ENCODE data around the gene TSPAN15. TPM values are rescaled to one million over a fixed set of nuclear protein-coding genes. Genes with fewer than 3 reads are reported as not detected.

The TSPAN15 gene
- total RNA-seq, 1 experiment from 2014 or later: 8.3 TPM

DNA sequence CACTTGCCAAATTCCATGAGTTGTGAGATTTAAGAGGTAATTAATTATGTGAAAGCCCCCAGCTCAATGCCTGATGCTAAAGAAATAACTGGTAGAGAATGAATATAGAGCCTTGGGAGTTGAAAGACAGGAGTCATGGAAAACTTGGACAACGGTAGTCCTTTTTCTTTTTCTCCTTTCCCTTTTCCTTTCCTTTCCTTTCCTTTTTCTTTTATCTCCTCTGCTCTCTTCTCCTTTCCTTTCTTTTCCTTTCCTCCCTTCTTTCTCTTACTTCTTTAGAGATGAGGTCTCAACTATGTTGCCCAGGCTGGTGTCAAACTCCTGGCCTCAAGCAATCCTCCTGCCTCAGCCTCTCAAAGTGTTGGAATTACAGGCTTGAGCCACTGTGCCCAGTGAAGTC, 7.9 kb upstream of the TSPAN15 start:
- peaks cover 31% of the 10 kb centered on the region for H3K27me3 Mint-ChIP-seq (ENCODE audit: low read depth)
- no peak for ATAC-seq
- ChIA-PET CTCF (no interaction called here), POLR2A (no interaction called here)
- H3K36me3 Mint-ChIP-seq: no peaks in the 10 kb centered on the region
- H3K4me3 Mint-ChIP-seq: no peak overlapping the region
- H3K4me1 Mint-ChIP-seq: peaks cover 6% of the 10 kb centered on the region; the same call in 1 of the 2 replicates
- TF ChIP-seq JUN (CRISPR knock-in tag; IDR thresholded peaks at IDR 0.05): no peak
- TF ChIP-seq, protein P1, sequence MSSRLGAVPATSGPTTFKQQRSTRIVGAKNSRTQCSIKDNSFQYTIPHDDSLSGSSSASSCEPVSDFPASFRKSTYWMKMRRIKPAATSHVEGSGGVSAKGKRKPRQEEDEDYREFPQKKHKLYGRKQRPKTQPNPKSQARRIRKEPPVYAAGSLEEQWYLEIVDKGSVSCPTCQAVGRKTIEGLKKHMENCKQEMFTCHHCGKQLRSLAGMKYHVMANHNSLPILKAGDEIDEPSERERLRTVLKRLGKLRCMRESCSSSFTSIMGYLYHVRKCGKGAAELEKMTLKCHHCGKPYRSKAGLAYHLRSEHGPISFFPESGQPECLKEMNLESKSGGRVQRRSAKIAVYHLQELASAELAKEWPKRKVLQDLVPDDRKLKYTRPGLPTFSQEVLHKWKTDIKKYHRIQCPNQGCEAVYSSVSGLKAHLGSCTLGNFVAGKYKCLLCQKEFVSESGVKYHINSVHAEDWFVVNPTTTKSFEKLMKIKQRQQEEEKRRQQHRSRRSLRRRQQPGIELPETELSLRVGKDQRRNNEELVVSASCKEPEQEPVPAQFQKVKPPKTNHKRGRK (CRISPR knock-in tag; IDR thresholded peaks at IDR 0.05; ENCODE audit: borderline replicate concordance): no peak
- TF ChIP-seq FOXJ3 (CRISPR knock-in tag; IDR thresholded peaks at IDR 0.05; ENCODE audit: borderline replicate concordance): no peak
- H3K27ac Mint-ChIP-seq: no peak overlapping the region
- H3K9me3 Mint-ChIP-seq: peaks cover 3% of the 10 kb centered on the region; the same call in 1 of the 2 replicates
- DNase-seq (ENCODE audit: low spot score): no peak

DNA sequence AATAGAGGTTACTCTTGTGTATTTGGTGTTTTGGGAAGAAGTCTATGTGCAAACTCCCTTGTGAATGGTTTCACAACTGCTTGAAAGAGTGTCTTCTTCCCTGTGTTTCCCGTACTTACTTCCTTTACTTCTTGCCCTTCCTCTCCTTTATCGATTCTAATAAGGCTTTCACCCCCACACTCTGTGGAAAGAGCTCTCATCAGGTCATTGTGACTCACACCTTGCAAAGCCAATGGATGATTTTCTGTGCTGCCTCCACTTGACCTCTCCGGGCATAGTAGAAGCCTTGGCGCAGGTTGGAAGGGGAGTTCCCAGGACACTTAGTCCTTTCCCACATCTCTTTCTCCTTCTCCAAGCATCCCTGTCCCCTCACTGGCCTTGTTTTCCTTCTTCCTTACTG, 6.2 kb upstream of the TSPAN15 start:
- no peak for ATAC-seq
- Mint-ChIP-seq H3K4me1 (peaks cover 5% of the 10 kb centered on the region; the same call in 1 of the 2 replicates), H3K36me3 (no peaks in the 10 kb centered on the region), H3K27me3 (ENCODE audit: low read depth) (peaks cover 48% of the 10 kb centered on the region), H3K9me3 (peaks cover 3% of the 10 kb centered on the region; the same call in 1 of the 2 replicates), H3K4me3 (no peak overlapping the region), H3K27ac (no peak overlapping the region)
- ChIA-PET POLR2A (no interaction called here), CTCF (interaction anchor here (0.5 kb wide), 1 partner anchor 23 kb away, joined by 3 read pairs; no protein-coding TSS in a partner anchor)
- no peak for DNase-seq (ENCODE audit: low spot score)
- TF ChIP-seq, protein P2, sequence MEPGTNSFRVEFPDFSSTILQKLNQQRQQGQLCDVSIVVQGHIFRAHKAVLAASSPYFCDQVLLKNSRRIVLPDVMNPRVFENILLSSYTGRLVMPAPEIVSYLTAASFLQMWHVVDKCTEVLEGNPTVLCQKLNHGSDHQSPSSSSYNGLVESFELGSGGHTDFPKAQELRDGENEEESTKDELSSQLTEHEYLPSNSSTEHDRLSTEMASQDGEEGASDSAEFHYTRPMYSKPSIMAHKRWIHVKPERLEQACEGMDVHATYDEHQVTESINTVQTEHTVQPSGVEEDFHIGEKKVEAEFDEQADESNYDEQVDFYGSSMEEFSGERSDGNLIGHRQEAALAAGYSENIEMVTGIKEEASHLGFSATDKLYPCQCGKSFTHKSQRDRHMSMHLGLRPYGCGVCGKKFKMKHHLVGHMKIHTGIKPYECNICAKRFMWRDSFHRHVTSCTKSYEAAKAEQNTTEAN (CRISPR knock-in tag; IDR thresholded peaks at IDR 0.05): no peak
- TF ChIP-seq, protein P3, sequence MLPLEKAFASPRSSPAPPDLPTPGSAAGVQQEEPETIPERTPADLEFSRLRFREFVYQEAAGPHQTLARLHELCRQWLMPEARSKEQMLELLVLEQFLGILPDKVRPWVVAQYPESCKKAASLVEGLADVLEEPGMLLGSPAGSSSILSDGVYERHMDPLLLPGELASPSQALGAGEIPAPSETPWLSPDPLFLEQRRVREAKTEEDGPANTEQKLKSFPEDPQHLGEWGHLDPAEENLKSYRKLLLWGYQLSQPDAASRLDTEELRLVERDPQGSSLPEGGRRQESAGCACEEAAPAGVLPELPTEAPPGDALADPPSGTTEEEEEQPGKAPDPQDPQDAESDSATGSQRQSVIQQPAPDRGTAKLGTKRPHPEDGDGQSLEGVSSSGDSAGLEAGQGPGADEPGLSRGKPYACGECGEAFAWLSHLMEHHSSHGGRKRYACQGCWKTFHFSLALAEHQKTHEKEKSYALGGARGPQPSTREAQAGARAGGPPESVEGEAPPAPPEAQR (CRISPR knock-in tag; IDR thresholded peaks at IDR 0.05): no peak
- TF ChIP-seq, protein P4, sequence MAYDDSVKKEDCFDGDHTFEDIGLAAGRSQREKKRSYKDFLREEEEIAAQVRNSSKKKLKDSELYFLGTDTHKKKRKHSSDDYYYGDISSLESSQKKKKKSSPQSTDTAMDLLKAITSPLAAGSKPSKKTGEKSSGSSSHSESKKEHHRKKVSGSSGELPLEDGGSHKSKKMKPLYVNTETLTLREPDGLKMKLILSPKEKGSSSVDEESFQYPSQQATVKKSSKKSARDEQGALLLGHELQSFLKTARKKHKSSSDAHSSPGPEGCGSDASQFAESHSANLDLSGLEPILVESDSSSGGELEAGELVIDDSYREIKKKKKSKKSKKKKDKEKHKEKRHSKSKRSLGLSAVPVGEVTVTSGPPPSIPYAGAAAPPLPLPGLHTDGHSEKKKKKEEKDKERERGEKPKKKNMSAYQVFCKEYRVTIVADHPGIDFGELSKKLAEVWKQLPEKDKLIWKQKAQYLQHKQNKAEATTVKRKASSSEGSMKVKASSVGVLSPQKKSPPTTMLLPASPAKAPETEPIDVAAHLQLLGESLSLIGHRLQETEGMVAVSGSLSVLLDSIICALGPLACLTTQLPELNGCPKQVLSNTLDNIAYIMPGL (CRISPR knock-in tag; IDR thresholded peaks at IDR 0.05): no peak
- TF ChIP-seq ZNF232 (CRISPR knock-in tag; IDR thresholded peaks at IDR 0.05): no peak
- TF ChIP-seq, protein P5, sequence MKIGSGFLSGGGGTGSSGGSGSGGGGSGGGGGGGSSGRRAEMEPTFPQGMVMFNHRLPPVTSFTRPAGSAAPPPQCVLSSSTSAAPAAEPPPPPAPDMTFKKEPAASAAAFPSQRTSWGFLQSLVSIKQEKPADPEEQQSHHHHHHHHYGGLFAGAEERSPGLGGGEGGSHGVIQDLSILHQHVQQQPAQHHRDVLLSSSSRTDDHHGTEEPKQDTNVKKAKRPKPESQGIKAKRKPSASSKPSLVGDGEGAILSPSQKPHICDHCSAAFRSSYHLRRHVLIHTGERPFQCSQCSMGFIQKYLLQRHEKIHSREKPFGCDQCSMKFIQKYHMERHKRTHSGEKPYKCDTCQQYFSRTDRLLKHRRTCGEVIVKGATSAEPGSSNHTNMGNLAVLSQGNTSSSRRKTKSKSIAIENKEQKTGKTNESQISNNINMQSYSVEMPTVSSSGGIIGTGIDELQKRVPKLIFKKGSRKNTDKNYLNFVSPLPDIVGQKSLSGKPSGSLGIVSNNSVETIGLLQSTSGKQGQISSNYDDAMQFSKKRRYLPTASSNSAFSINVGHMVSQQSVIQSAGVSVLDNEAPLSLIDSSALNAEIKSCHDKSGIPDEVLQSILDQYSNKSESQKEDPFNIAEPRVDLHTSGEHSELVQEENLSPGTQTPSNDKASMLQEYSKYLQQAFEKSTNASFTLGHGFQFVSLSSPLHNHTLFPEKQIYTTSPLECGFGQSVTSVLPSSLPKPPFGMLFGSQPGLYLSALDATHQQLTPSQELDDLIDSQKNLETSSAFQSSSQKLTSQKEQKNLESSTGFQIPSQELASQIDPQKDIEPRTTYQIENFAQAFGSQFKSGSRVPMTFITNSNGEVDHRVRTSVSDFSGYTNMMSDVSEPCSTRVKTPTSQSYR (CRISPR knock-in tag; IDR thresholded peaks at IDR 0.05): no peak
- no peak for TF ChIP-seq MYBL2 (CRISPR knock-in tag; IDR thresholded peaks at IDR 0.05)
- no peak for TF ChIP-seq SP1 (CRISPR knock-in tag; conservative IDR thresholded peaks at IDR 0.05)

DNA sequence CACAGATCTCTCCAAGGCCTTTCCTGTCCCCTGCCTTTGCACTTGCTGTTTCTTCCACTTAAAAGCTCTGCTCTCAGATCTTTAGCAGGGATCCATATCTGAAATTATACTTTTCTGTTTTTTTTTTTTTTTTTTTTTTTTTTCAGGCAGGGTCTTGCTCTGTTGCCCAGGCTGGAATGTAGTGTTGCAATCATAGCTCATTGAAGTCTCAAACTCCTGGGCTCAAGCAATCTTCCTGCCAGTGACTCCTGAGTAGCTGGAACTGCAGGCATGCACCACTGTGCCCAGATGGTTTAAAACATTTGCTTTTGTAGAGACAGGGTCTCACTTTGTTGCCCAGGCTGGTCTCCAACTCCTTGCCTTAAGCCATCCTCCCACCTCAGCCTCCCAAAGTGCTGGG, 5.0 kb upstream of the TSPAN15 start:
- POLR2A ChIA-PET: interaction anchor here (0.6 kb wide), 1 partner anchor 914 kb away, joined by 3 read pairs; no protein-coding TSS in a partner anchor
- TF ChIP-seq, protein P6, sequence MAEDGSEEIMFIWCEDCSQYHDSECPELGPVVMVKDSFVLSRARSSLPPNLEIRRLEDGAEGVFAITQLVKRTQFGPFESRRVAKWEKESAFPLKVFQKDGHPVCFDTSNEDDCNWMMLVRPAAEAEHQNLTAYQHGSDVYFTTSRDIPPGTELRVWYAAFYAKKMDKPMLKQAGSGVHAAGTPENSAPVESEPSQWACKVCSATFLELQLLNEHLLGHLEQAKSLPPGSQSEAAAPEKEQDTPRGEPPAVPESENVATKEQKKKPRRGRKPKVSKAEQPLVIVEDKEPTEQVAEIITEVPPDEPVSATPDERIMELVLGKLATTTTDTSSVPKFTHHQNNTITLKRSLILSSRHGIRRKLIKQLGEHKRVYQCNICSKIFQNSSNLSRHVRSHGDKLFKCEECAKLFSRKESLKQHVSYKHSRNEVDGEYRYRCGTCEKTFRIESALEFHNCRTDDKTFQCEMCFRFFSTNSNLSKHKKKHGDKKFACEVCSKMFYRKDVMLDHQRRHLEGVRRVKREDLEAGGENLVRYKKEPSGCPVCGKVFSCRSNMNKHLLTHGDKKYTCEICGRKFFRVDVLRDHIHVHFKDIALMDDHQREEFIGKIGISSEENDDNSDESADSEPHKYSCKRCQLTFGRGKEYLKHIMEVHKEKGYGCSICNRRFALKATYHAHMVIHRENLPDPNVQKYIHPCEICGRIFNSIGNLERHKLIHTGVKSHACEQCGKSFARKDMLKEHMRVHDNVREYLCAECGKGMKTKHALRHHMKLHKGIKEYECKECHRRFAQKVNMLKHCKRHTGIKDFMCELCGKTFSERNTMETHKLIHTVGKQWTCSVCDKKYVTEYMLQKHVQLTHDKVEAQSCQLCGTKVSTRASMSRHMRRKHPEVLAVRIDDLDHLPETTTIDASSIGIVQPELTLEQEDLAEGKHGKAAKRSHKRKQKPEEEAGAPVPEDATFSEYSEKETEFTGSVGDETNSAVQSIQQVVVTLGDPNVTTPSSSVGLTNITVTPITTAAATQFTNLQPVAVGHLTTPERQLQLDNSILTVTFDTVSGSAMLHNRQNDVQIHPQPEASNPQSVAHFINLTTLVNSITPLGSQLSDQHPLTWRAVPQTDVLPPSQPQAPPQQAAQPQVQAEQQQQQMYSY (CRISPR knock-in tag; IDR thresholded peaks at IDR 0.05): no peak
- TF ChIP-seq, protein P7, sequence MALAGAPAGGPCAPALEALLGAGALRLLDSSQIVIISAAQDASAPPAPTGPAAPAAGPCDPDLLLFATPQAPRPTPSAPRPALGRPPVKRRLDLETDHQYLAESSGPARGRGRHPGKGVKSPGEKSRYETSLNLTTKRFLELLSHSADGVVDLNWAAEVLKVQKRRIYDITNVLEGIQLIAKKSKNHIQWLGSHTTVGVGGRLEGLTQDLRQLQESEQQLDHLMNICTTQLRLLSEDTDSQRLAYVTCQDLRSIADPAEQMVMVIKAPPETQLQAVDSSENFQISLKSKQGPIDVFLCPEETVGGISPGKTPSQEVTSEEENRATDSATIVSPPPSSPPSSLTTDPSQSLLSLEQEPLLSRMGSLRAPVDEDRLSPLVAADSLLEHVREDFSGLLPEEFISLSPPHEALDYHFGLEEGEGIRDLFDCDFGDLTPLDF (CRISPR knock-in tag; IDR thresholded peaks at IDR 0.05): no peak
- TF ChIP-seq ZNF232 (CRISPR knock-in tag; IDR thresholded peaks at IDR 0.05): no peak
- TF ChIP-seq, protein P8, sequence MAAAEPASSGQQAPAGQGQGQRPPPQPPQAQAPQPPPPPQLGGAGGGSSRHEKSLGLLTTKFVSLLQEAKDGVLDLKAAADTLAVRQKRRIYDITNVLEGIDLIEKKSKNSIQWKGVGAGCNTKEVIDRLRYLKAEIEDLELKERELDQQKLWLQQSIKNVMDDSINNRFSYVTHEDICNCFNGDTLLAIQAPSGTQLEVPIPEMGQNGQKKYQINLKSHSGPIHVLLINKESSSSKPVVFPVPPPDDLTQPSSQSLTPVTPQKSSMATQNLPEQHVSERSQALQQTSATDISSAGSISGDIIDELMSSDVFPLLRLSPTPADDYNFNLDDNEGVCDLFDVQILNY (CRISPR knock-in tag; IDR thresholded peaks at IDR 0.05): no peak

More for the DNA sequence above, 5.0 kb upstream of the TSPAN15 start:
- no peaks in the 10 kb centered on the region for H3K36me3 Mint-ChIP-seq
- CTCF ChIA-PET: interaction anchor here (0.5 to 1.6 kb wide), 6 partner anchors 20 to 883 kb away, joined by 3 to 6 read pairs (median 4); no protein-coding TSS in a partner anchor
- peaks cover 11% of the 10 kb centered on the region for H3K4me1 Mint-ChIP-seq
- H3K27ac Mint-ChIP-seq: no peak overlapping the region
- ATAC-seq: no peak
- no peak for DNase-seq (ENCODE audit: low spot score)
- H3K4me3 Mint-ChIP-seq: no peak overlapping the region
- H3K27me3 Mint-ChIP-seq (ENCODE audit: low read depth): peaks cover 58% of the 10 kb centered on the region
- peaks cover 3% of the 10 kb centered on the region; the same call in 1 of the 2 replicates for H3K9me3 Mint-ChIP-seq

All from WTC11 (cell line).